SK-N-SH (cell line): ENCODE data around the gene EYA2.

Source experiments
- CTCF ChIP-seq: fragments of 200-600 bp; sonication (generic); IDR thresholded peaks from 2 replicates; pipeline ENCODE4 v1.6.1; 2017; ENCODE audit warnings: antibody characterized with exemption, mild to moderate bottlenecking, moderate library complexity
- MAX ChIP-seq: IDR thresholded peaks from 2 replicates; pipeline ENCODE4 v1.4.0; 2012; ENCODE audit warnings: low read depth
- RFX5 ChIP-seq: IDR thresholded peaks from 2 replicates; pipeline ENCODE4 v1.6.1; 2012; ENCODE audit warnings: mild to moderate bottlenecking, improper control_type of control experiment, low read length
- SIN3A ChIP-seq: IDR thresholded peaks from 2 replicates; pipeline ENCODE4 v1.6.1; 2012; ENCODE audit warnings: low read depth, mild to moderate bottlenecking, low read length, moderate library complexity, borderline replicate concordance
- ZBTB33 ChIP-seq: IDR thresholded peaks from 2 replicates; pipeline ENCODE4 v1.4.0; 2012; ENCODE audit warnings: low read depth, borderline replicate concordance

GRCh38 chr20:47099825-47100441, 205.3 kb downstream of the EYA2 start:
- TF ChIP-seq ZBTB33 (no peak), SIN3A (no peak), CTCF (no peak), MAX (no peak), RFX5 (no peak)
